Ovary (tissue), 3 donors: ENCODE data around the gene IMMP2L.

Experiments used
- EP300 ChIP-seq: sonication (generic); formaldehyde crosslinking; IDR thresholded peaks from one replicate; pipeline ENCODE4 v1.6.1; 2017; ENCODE audit warnings: antibody characterized with exemption
- POLR2A ChIP-seq: fragments of 450-650 bp; IDR thresholded peaks from one replicate; pipeline ENCODE4 v1.6.1; 2017; ENCODE audit warnings: antibody characterized with exemption, mild to moderate bottlenecking, moderate library complexity
- TF ChIP-seq, protein P1 (sequence below), 3 donors: fragments of 450-650 bp in 2 of 3; fragments of 200-600 bp in 1 of 3; IDR thresholded peaks; one replicate each; pipeline versions ENCODE4 v1.5.1 to v1.8.0; 2016 to 2022; ENCODE audit warnings: antibody characterized with exemption in 3 of 3, mild to moderate bottlenecking in 1 of 3
- donor health status: DM: no; HTN: no; CAD: no.

DNA sequence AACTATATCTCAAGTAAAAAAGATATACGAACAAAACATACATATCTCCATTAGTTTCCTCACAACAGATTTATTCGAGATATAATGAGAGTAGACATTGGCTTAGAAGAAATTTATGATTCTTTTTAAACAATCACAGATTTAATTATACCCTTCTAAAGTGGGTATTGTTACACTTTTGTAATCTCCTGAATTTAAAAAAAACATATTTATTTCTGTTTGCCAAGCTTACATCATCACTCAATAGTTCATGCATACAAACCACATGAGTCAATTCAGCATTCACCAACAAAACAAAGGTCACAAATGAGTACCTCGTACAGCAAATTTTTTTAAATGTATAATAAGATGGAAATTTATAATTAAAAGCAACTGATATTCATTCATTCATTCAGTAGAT lies 453.8 kb downstream of the IMMP2L start:
- no peak for TF ChIP-seq EP300
- TF ChIP-seq, protein P1, sequence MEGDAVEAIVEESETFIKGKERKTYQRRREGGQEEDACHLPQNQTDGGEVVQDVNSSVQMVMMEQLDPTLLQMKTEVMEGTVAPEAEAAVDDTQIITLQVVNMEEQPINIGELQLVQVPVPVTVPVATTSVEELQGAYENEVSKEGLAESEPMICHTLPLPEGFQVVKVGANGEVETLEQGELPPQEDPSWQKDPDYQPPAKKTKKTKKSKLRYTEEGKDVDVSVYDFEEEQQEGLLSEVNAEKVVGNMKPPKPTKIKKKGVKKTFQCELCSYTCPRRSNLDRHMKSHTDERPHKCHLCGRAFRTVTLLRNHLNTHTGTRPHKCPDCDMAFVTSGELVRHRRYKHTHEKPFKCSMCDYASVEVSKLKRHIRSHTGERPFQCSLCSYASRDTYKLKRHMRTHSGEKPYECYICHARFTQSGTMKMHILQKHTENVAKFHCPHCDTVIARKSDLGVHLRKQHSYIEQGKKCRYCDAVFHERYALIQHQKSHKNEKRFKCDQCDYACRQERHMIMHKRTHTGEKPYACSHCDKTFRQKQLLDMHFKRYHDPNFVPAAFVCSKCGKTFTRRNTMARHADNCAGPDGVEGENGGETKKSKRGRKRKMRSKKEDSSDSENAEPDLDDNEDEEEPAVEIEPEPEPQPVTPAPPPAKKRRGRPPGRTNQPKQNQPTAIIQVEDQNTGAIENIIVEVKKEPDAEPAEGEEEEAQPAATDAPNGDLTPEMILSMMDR (IDR thresholded peaks at IDR 0.05), result no peak
- no peak for TF ChIP-seq POLR2A
